MCF 10A (cell line): ENCODE results near the gene PPP3CB. TPM values are rescaled to one million over a fixed set of nuclear protein-coding genes. Genes with fewer than 3 reads are reported as not detected.

Experiments
- BruUV-seq: library from RNA; stranded (reverse); fragments of 400-500 nt; replicated peaks from 2 replicates; lab custom pipeline; 2021; lab: Mats Ljungman, UMichigan
- CTCF ChIA-PET: fragments of 300-600 bp; sonication (Branson Sonifier 250); formaldehyde crosslinking; extraction: SDS; loops from one replicate; lab custom pipeline; 2021; ENCODE audit warnings: antibody characterized with exemption, inconsistent platforms; lab: Yijun Ruan, JAX
- POLR2A ChIA-PET: fragments of 300-600, 350-650 bp; sonication (Branson Sonifier 250); formaldehyde crosslinking; extraction: SDS; loops from one replicate; lab custom pipeline; 2020; ENCODE audit warnings: antibody characterized with exemption, inconsistent platforms; lab: Yijun Ruan, JAX
- DNase-seq: peaks from one replicate; pipeline ENCODE4 v3.0.0-alpha.2; 2018; ENCODE audit not compliant: unreplicated experiment
- H3K27ac Mint-ChIP-seq: one replicate; pipeline ENCODE4 v1.8.0; 2022; ENCODE audit warnings: mild to moderate bottlenecking, low read depth, mixed read lengths; ENCODE audit not compliant: unreplicated experiment
- H3K27me3 Mint-ChIP-seq: one replicate; pipeline ENCODE4 v1.8.0; 2022; ENCODE audit warnings: mixed read lengths; ENCODE audit not compliant: insufficient read depth, unreplicated experiment
- H3K36me3 Mint-ChIP-seq: one replicate; pipeline ENCODE4 v1.8.0; 2022; ENCODE audit warnings: mild to moderate bottlenecking, moderate library complexity, mixed read lengths; ENCODE audit not compliant: insufficient read depth, unreplicated experiment
- H3K4me1 Mint-ChIP-seq: one replicate; pipeline ENCODE4 v1.8.0; 2022; ENCODE audit warnings: mixed read lengths; ENCODE audit not compliant: insufficient read depth, unreplicated experiment
- H3K4me3 Mint-ChIP-seq: one replicate; pipeline ENCODE4 v1.8.0; 2022; ENCODE audit warnings: mild to moderate bottlenecking, moderate library complexity, mixed read lengths; ENCODE audit not compliant: unreplicated experiment
- H3K9me3 Mint-ChIP-seq: one replicate; pipeline ENCODE4 v1.8.0; 2022; ENCODE audit warnings: mixed read lengths; ENCODE audit not compliant: unreplicated experiment
- CTCF ChIP-seq: fragments of 200-600 bp; IDR thresholded peaks from one replicate; pipeline ENCODE4 v1.8.0; 2022; ENCODE audit warnings: antibody characterized with exemption, mild to moderate bottlenecking; ENCODE audit not compliant: unreplicated experiment
- intact Hi-C: fragments of 100-400 bp; cut with micrococcal nuclease; formaldehyde crosslinking; loops from 2 replicates; pipeline ENCODE4 v1.14.1; 2022
- total RNA-seq: library from RNA; stranded (reverse); gene quantifications from 2 replicates; pipeline ENCODE4 v1.2.3, GENCODE V29; 2022

Gene PPP3CB
- total RNA-seq, 1 experiment from 2014 or later: 37.4 TPM

GRCh38 chr10:73506491-73506890 lies 10.7 kb upstream of the PPP3CB start:
- BruUV-seq: no TSS peak
- Mint-ChIP-seq H3K27me3 (no peaks in the 10 kb centered on the region), H3K4me3 (no peak overlapping the region), H3K36me3 (peaks cover 31% of the 10 kb centered on the region), H3K9me3 (no peaks in the 10 kb centered on the region), H3K4me1 (peaks cover 2% of the 10 kb centered on the region), H3K27ac (no peak overlapping the region)
- DNase-seq: no peak
- CTCF ChIA-PET: no interaction called here
- intact Hi-C loops: no loop called here
- no peak for TF ChIP-seq CTCF
- POLR2A ChIA-PET: interaction anchor here (0.8 kb wide), 1 partner anchor 11 kb away, joined by 4 read pairs; the partner anchor contains the start of gene PPP3CB

- CTCF ChIA-PET: no interaction called here
- H3K4me1 Mint-ChIP-seq: peaks cover 5% of the 10 kb centered on the region
- peaks cover 34% of the 10 kb centered on the region for H3K36me3 Mint-ChIP-seq
- no peaks in the 10 kb centered on the region for H3K27me3 Mint-ChIP-seq
- no peak for DNase-seq
- BruUV-seq: no TSS peak
- H3K4me3 Mint-ChIP-seq: no peak overlapping the region
- intact Hi-C loops: no loop called here
- H3K9me3 Mint-ChIP-seq: no peaks in the 10 kb centered on the region
- no peak overlapping the region for H3K27ac Mint-ChIP-seq
- POLR2A ChIA-PET: interaction anchor here (0.8 kb wide), 1 partner anchor 10 kb away, joined by 4 read pairs; the partner anchor contains the start of gene PPP3CB
- no peak for TF ChIP-seq CTCF
Observed at GRCh38 chr10:73506074-73506473, 10.2 kb upstream of the PPP3CB start.

DNA sequence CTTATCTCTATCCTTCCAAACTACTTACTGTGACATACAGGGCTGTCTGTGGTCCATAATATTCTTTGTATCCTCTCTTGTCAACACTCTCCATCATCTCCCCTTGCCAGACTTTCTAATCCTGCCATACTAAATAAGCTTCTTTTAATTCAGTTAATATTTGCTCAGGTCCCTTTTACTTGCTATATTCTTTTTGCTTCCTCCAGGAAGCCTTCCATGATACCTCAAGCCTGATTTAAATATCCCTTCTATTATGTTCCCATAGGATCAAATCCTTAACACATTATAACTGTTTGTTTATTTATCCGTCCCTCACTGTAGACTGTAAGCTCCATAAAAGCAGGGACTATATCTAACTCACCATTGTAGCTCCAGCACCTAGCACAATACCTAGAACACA lies 7.2 kb upstream of the PPP3CB start:
- no peak for DNase-seq
- TF ChIP-seq CTCF: no peak
- BruUV-seq: no TSS peak
- H3K27me3 Mint-ChIP-seq: no peaks in the 10 kb centered on the region
- no peaks in the 10 kb centered on the region for H3K9me3 Mint-ChIP-seq
- ChIA-PET CTCF (interaction anchor here (0.7 kb wide), 1 partner anchor 224 kb away, joined by 3 read pairs; no protein-coding TSS in a partner anchor), POLR2A (no interaction called here)
- H3K4me3 Mint-ChIP-seq: no peak overlapping the region
- no peak overlapping the region for H3K27ac Mint-ChIP-seq
- peaks cover 5% of the 10 kb centered on the region for H3K4me1 Mint-ChIP-seq
- intact Hi-C loops: no loop called here
- H3K36me3 Mint-ChIP-seq: peaks cover 36% of the 10 kb centered on the region

DNA sequence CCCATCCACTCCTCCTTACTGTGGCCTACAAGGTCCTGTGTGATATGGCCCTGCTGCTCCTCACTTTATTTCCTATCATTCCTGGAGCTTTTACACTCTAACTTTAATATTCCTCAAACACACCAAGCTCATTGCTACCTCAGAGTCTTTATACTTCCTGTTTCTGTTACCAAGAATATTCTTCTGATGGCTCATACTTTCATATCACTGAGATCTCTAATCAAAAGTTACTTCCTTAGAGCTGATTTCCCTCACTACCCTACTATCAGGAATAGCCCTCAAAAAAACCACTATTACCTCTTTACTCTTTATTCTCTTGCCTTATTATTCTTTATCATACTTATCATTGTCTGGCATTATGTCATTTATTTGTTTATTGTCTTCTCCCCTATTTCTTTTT lies 5.8 kb upstream of the PPP3CB start:
- CTCF ChIA-PET: interaction anchor here (0.6 to 1.3 kb wide), 3 partner anchors 123 to 277 kb away, joined by 3 to 4 read pairs (median 3); no protein-coding TSS in a partner anchor
- no peak overlapping the region for H3K4me3 Mint-ChIP-seq

More for the DNA sequence above, 5.8 kb upstream of the PPP3CB start:
- POLR2A ChIA-PET: interaction anchor here (0.6 kb wide), 1 partner anchor 68 kb away, joined by 3 read pairs; no protein-coding TSS in a partner anchor
- H3K4me1 Mint-ChIP-seq: peaks cover 11% of the 10 kb centered on the region
- no peak overlapping the region for H3K27ac Mint-ChIP-seq
- H3K27me3 Mint-ChIP-seq: no peaks in the 10 kb centered on the region
- intact Hi-C loops: no loop called here
- no peak for TF ChIP-seq CTCF
- DNase-seq: no peak
- no TSS peak for BruUV-seq
- no peaks in the 10 kb centered on the region for H3K9me3 Mint-ChIP-seq
- peaks cover 31% of the 10 kb centered on the region for H3K36me3 Mint-ChIP-seq
